ENCODE data around the gene CADM1.

DNA sequence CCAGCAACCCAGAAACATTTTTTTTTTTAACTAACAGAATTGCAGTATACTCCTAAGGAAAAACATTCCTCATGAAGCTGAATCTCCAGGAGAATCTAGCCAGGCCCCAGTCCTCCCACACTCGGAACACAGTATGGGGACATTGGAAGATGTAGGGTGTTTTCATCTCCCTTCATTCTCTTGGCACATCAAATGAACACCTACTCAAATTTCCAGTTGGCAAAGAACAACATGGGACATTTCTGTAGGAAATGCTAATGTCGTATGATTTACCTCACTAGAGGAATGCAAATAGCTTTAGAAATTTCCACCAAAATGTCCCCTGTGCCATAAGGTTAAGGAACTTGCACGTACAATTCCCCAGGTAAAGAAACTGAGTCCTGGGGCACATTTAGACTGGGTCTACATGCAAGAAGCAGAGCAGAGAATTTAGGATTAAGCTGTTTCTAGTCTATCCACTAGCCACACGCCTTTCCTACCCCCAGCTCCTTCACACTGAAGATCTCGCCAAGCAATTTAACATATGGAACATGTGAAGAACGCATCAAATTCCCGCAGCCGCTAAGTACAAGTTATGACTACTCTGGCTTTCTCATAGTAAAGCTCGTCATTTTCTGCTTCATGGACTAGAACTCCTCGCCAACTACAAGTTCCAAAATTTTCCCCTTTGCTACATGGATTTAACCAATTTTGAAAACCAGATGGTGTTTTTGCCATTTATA, 2.9 kb upstream of the CADM1 start:
- TF ChIP-seq MAX (IDR thresholded peaks at IDR 0.05; ENCODE audit: insufficient read depth, insufficient read length): no peak
- TF ChIP-seq FOS (IDR thresholded peaks at IDR 0.05; ENCODE audit: borderline replicate concordance, insufficient read depth, low read length): no peak
- TF ChIP-seq EZH2 (IDR thresholded peaks at IDR 0.05; ENCODE audit: borderline replicate concordance, low read depth, low read length, severe bottlenecking): no peak
- no peak for TF ChIP-seq JUN (IDR thresholded peaks at IDR 0.05; ENCODE audit: borderline replicate concordance, insufficient read depth, insufficient read length, low read depth)
- no peak for TF ChIP-seq POLR2A (IDR thresholded peaks at IDR 0.05; ENCODE audit: low read depth, low read length)
- TF ChIP-seq CTCF (IDR thresholded peaks at IDR 0.05; ENCODE audit: extremely low read depth in 1 of 2, insufficient read depth in 1 of 2, low read depth in 1 of 2, low read length in 2 of 2): no peak
- no peak for TF ChIP-seq POLR2AphosphoS5 (IDR thresholded peaks at IDR 0.05; ENCODE audit: insufficient read depth, low read depth, low read length)
